KBM-7 (cell line): ENCODE data around the gene SPECC1.
A peak's percentile ranks its signal among the peaks of the same experiment; 100 is the strongest.
"Not testable (repeated sequence)": the region's sequence is repeated elsewhere in the genome, so short reads cannot be mapped to it uniquely, and the experiment has no call there.

Experiments used
- DNase-seq: peaks from one replicate; pipeline ENCODE4 v3.0.0-alpha.2; 2015
- in situ Hi-C: fragments of 300-500 bp; cut with MboI; formaldehyde crosslinking; loops from 2 replicates; pipeline ENCODE4 v1.14.3; 2020; ENCODE audit warnings: low sequenced_read_pairs, low pct_unique_long_range_greater_than_20kb, mixed read lengths

The SPECC1 gene

DNA sequence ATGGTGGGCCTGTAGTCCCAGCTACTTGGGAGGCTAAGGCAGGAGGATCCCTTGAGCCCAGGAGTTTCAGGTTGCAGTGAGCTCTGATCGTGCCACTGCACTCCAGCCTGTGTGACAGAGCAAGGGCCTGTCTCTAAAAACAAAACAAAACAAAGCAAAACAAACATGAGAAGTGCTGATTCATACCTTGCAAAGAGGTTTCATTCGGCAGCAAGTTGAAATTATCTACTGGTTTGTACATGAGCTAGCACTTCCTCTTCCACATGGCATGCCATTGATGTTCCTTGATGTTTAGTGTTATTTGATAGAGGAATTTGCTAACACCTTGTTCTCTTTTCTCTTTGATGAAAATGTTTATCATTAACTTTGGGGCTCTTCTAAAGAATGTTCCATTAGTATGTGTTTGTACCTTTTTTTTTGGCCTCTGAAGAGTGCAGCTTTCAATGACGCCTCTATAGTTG, 50.6 kb downstream of the SPECC1 start:
- in situ Hi-C loops = no loop called here
- peak; percentile 61 for DNase-seq

DNA sequence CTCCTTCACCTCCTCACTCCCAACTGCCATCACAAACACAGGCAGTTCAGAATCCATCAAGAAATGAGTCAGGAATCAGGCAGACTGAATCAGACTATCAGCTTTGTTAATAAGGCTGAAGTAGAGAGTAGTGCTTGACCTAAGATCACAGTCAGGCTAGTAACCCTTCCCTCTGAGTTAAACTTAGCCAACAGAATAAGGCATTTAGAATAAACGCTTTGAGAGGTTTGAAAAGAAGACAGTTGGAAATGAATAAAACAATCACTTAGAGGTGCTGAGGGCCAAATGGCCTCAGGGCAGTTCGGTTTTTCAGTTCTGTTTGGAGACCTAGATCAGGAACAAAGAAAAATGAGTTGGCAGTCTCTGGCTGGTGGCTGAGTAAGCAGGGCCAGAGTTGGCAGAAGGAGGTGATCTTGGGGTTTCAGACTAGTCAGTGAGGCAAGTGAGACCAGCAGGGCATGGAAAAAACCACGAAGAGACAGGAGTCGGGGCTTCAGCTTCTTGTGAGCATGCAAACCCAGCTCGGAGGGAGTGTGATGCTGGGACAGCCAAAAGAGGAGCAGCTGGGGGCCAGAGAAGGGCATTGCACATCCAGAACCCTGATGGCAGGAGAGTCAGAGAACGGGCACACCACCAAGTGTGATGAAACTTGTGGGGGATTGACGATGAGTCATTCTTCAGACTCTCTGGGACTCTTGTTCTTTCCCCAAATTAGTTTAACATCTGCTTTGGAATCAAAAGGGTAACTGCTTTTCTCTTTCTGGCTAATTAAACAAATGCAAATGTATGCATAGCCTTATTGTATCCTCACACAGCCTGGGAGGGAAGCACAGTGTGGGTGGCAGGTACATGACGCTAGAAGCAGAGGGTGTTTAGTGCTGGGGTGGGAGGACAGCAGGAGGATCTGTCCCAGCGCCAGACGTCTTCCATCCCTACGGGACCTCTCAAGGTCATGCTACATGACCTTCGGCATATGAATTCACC, 54.8 kb downstream of the SPECC1 start:
- peak; percentile 56 for DNase-seq
- in situ Hi-C loops = no loop called here

DNA sequence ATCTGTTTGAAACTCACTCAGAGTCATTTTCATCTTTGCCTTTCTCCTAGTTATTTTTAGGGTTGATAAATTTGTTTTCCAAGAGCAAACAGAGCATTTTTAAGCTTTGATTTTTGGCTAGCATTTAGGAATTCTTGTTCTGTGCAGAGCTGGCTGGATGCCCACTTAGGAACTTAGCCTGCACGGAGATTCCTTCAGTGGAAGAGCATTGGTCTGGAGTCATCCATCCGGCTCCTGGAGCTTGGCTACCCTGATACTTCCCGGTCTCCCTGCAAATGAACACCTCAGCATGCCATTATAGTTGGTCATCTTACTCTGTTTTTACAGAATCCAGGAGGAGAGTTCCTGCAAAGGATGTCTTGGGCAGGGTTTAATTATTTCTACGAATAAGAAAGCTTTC, 57.1 kb downstream of the SPECC1 start:
- DNase-seq = no peak
- in situ Hi-C loops = no loop called here

DNA sequence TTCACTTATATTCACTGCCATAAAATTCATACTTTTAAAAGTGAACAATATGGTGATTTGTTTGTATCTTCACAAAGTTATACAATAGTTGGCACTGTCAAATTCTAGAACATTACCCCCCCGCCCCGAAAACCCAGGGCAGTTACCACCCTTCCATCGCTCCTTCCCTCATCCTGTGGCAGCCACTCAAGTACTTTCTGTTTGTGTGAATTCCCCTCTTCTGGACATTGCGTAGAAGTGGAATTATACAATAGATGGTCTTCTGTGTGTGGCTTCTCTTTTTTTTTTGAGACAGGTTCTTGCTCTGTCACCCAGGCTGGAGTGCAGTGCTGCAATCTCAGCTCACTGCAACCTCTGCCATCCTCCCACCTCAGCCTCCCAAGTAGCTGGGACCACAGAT, 58.6 kb downstream of the SPECC1 start:
- in situ Hi-C loops = no loop called here
- no peak for DNase-seq

DNA sequence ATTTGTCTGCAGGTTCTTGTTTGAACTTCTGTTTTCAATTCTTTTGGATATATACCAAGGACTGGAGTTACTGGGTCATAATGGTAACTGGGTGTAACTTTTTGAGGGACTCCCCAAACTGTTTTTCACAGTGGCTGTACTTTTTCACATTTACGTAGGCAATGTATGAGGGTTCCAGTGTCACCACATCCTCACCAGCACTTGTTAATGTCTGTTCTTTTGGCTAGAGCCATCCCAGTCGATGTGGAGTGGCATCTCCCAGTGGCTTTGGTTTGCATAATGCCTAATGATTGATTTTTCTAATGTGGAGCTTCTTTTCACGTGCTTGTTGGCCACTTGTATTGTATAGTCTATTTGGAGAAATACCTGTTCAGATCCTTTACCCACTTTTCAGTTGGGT, 59.3 kb downstream of the SPECC1 start:
- in situ Hi-C loops = no loop called here
- DNase-seq = no peak

DNA sequence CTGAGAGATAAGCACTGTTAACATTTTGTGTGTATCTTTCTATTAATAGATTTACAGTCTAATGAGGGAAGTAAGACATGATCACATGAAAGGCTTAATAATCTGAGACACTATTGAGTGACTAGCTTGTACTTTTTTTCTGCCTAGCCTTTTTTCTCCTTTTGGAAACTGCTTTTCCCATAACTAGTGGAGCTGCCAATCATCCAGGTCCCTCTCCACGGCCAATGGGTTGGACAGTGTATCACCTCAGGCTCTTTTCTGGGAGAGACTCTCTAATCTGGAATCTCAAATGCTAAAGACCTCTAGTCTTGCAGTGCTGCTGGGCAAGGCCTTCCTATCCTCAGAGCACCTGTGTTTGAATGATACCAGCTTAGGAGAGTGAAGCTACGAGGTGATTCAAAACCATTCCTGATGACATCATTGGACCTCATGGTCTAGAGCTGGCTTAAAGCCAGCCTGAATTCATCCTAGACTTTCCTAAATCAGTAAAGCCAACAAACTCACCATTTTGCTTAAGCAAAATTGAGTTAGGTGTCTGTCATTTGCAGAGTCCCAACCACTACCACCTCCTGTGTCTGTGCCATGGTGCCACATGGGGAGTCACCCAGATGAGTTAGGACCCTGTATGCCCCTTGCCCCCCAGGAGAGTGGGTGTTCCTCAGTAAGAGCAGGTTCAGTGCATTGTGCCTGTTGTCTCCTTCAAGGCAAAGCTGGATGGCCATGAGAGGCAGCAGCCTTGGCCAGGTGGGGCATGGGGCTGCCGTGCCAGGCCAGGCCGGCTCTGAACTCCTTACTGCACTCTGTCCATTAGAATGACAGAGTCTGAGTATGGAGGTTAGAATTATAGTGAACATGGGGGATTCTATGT, 62.9 kb downstream of the SPECC1 start:
- in situ Hi-C loops = no loop called here
- no peak for DNase-seq

DNA sequence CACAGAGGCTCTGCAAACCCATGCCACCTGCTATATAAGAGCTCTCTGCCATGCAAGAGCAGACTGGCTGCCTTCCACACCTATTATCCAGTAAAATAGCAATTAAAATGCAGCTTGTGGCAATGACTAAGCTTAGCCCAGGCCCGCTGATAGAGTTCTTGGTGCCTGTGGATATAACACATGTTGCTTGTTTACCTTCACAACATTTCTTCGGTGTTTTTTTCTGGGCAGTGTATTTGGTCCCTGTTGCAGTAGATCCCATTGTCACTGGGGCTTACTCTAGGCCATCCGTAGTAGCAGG, 63.5 kb downstream of the SPECC1 start:
- in situ Hi-C loops = no loop called here
- DNase-seq = no peak

DNA sequence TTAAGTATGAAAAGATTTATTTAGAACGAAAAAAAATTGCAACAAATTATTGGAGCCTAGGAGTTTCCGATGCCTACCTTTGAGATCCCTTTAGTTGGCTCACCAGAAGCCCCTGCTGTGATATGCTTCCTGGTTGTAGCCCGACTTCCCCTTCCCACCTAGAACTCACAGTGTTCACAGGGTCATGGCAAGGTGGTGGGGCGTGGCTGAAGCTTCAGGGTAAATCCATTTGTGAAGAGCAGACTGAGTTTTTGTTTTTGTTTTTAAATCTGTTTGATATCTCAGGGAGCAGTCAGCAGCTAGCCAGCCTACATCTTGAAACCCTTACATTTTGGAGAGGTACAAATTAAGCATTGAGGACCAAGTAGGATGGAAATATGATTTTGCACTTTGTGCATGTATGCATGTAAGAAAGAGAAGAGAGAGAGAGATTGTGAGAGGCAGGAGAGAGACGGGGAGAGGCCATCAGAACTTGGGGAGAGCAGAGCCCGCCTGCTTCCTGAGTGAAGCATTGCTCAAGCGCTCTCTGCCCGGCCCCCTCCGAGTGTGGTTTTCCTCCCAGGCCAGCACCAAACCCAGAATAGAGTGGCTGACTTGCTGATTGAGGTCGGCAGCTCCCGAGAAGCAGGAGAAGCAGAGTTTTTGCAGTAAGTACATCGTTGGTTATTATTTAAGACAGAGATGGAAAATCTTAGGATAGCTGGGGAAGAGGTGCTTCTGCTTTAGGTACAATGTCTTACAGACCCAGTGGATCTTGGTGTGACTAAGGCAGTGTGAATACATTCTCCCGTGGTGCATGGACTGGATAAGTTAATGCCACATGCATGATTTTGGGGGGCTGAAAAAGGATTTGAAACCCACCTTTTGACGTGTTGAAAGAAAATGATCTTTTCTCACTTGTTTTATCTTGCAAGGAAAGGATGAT, 64.2 kb downstream of the SPECC1 start:
- peak; percentile 90 for DNase-seq
- in situ Hi-C loops = no loop called here

DNA sequence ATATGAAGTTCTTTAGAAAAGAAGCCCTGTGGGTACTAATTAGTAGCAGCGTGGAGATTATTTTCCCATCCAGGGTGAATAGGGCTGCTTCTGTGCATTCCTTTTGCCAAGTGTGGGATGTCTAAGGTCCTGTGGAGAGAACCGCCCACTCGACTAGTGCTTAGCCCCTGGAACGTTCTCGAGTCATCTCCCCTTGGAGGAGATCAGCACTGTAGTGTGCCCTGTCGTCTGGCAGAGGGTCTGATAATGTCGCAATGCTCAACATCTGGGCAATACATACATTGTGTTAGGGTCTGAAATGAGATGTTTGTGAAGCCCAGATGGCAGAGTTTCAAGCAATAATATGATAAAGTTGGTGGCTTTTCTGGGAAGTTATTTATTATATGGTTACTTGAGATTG, 64.8 kb downstream of the SPECC1 start:
- in situ Hi-C loops = no loop called here
- DNase-seq = no peak

DNA sequence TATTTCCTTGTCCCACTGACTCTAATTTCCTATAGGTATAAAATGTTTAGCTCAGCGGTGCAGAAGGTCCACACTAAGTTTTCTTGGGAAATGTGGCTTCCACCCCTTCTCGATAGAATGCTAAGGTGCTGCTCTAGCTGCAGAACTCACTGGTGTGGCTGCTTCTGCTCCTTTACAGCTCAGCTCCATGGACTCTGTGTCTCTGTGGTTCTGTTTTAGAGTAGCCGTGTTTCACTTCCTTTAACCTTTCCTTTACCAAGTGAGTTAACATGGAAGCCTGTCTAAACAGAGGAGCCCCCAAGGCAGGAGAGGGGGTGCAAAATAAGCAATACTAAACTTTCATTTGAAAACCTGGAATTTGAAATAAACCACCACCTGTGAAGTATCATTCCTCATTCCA, 65.3 kb downstream of the SPECC1 start:
- no peak for DNase-seq
- in situ Hi-C loops = no loop called here

DNA sequence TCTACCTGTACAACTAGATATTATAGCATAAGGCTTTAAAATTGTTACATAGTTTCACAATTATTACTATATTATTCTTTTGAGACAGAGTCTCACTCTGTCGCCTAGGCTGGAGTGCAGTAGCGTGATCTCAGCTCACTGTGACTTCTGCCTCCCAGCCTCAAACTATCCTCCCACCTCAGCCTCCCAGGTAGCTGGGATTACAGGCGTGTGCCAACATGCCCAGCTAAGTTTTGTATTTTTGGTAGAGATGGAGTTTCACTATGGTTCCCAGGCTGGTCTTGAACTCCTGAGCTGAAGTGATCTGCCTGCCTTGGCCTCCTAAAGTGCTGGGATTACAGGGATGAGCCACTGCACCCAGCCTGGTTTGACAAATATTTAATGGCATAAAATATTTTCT, 67.0 kb downstream of the SPECC1 start:
- in situ Hi-C loops = not testable (repeated sequence)

DNA sequence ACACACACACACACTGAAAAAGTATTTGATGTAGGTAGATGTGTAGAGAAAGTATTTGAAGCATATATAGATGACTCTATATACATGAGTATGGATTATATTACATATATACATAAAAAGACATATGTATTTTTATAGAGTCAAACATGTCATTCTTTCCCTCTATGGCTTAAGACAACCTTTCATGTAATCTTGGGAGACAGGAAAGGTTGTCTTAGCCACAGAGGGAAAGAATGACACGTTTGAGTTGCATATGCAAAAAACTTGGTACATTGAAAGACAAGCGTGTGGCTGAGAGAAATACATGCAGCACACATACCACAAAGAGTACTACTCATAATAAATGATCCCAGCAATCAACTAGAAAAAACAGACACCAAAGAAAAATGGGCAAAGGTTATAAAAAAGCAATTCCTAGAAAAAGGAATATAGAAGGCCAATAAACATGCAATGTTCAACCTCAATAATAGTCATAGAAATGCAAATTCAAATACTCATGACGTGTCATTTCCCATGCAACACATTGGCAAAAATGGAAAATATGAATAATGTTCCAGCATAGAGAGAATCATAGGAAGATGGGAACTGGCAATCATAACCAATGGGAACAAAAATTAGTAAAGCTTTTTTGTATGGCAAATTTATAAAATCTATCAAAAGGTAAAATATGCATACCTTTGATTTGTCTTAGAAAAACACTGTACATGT, 69.0 kb downstream of the SPECC1 start:
- DNase-seq = no peak
- in situ Hi-C loops = no loop called here

More for the DNA sequence above, 67.0 kb downstream of the SPECC1 start:
- DNase-seq = not testable (repeated sequence)

DNA sequence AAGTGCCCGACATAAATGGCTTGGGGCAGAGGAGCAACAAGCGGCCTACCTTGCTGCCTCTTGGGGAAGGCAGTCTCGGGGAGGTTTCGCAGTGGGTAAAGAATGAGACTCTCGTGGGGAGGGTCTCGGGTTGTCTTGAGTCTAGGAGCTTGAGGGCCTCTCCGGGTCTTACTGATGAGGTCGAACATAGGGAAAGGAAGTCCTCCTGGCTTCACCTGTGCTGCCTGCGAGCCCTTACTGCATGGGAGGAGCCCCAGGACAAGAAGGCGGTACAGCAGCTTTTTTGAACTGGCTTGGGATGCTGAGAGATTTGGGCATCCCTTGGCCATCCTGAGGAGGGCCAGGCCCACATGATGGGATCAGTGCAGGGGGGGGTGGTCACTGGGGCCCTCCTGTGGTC, 71.4 kb downstream of the SPECC1 start:
- no peak for DNase-seq
- in situ Hi-C loops = no loop called here

DNA sequence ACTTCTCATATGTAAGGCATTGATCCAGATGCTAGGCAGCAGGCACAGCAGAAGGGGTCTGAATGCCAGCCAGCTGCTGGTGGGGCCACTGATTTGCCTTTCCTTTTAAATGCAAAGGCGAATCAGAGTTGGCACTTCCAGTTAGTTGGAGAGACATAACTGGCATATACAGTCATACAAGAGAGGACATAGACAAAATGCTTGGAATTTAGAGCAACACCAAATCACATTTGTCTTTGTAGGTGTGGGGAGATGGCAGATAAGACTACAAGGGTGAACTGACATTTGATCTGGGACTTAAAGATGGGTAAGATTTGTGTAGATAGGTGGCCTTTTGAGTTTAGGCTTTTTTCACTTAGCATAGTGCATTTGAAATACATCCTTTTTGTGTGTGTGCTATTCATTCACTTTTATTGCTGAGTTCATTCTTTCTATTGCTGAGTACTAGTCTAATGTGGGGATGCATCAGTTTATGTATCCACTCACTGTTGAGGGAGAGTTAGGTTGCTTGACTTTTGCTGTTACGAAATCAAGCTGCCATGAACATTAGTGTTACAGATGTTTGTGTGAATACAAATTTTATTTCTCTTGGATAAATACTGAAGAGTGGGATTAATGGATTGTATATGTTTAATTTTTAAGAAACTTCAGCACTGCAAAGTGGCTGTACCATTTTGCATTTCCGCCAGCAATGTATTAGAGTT, 74.1 kb downstream of the SPECC1 start:
- in situ Hi-C loops = no loop called here
- no peak for DNase-seq

DNA sequence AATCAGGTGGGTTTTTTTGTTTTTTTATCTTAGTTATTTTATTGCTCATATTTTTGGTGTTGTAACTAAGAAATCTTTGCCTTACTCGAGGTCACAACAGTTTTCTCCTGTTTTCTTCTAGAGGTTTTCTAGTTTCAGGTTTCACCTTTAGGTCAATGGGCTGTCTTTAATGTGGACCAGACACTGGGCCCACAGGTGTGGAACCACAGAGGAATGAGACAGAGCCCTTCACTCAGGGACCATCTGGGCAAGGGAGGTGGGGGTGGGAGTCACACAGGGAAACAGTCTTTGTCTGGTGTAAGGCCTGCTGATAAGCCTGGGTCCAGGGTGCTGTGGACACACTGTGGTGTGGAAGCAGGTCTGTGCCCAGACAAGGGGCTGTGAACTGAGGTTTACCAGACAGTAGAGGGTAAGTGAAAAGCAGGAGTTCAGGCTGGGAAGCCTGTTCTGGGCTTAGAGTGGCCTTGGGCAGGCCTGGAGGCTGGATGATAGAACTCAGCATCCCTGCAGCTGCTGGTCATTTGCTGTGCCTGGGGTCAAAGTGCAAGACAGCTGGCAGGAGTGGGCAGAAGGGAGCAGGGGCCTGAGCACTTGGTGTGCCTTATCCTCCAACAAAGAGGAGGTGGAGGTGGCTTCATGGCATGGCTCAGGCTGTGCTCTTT, 75.6 kb downstream of the SPECC1 start:
- no peak for DNase-seq
- in situ Hi-C loops = no loop called here

DNA sequence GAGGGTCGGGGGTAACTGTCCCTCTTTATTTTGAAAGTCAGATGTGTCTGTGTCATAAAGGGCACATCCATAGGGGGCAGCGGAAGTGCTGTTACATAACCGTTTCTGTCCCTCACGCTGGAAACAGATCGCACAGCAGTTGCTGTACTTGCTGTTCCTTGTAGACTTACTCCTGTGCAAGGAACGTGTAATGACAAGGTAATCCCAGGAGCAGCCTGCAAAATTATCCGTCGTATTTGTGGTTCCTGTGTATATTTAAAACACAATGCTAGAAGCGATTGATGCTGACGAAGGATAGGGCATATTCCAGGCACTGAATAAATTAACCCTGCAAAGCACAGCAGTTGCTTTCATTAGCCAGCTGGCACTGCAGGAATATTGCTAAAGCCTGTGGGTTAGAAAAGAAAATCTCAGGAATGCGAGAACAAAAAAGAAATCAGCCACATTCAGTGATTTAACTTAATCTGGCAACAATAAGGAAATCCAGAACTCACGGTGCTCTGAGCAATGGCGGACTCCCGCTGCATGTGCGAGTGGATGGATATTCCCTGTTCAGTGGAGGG, 76.2 kb downstream of the SPECC1 start:
- in situ Hi-C loops = no loop called here
- no peak for DNase-seq

DNA sequence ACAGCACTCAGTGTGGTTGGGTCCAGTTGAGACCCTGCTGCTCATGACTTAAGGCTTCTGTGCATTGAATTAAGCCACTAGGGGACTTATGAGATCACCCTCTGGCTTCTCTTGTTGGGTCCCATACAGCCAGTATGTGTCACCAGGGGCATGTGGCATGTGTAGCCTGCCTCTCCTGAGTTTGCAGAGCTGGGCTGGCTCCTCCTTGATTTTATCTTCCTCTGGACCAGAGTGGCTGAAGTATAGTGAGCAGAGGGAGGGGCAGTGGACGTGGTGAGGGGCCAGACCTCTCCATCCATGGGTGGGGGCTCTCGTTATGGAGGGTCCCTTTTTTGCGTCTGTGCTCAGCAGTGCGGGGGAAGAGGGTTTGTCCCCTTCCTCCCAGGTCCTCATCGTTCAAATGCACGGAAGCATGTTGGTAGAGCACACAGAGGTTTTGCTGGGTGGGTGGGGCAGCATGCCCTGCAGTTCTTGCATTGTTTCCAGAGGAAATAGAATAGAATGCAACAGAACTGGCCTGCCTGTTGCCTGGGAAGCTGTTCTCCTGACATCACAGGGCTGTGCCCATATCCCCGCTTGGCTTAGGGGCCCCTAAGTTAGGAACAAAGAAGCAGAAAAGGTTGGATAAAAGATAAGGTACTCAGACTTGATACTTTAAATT, 77.4 kb downstream of the SPECC1 start:
- in situ Hi-C loops = no loop called here
- no peak for DNase-seq
